Measurements from ENCODE around the gene CLCA4.

Gene CLCA4

GRCh38 chr1:86546787-86547221 lies at the start of gene CLCA4:
Gene CLCA4, plus strand, starts transcription at chr1:86547078. Its CDS starts 42 bp downstream, at chr1:86547120.
- no peak within 1 kb of the TSS for H3K4me3 ChIP-seq (ENCODE audit: low read depth, low read length)
- no peak for TF ChIP-seq CTCF (IDR thresholded peaks at IDR 0.05; ENCODE audit: borderline replicate concordance, insufficient read depth, low read depth, low read length)

GRCh38 chr1:86498281-86498680 lies 48.6 kb upstream of the CLCA4 start:
- H3K4me3 ChIP-seq (ENCODE audit: low read depth, low read length): no peak overlapping the region
- no peak for TF ChIP-seq CTCF (IDR thresholded peaks at IDR 0.05; ENCODE audit: borderline replicate concordance, insufficient read depth, low read depth, low read length)

DNA sequence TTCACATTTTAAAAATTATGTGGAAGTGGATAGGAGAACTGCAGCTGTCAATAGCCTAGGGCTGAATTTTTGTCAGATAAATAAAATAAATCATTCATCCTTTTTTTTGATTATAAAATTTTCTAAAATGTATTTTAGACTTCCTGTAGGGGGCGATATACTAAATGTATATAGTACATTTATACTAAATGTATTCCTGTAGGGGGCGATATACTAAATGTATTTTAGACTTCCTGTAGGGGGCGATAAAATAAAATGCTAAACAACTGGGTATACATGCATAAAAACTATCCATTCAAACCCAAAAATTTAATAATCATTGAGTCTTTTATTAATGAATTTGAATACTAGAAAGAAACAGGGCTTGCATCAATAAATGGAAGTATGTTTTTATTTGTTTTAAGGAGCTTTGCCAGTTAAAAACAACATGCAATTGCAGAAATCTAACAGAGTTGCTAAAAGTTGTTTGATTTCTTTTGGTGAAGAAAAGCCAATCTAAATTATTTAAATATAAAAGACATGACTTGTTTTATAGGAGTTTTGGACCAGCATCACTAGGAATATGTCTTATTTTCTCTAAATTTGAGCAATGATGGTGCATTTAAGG lies 46.8 kb upstream of the CLCA4 start:
- H3K4me3 ChIP-seq (ENCODE audit: low read depth, low read length): no peak overlapping the region
- peak; percentile 50; the same call in 1 of the 2 replicates for TF ChIP-seq CTCF (IDR thresholded peaks at IDR 0.05; ENCODE audit: borderline replicate concordance, insufficient read depth, low read depth, low read length)

- no peak for TF ChIP-seq CTCF (IDR thresholded peaks at IDR 0.05; ENCODE audit: borderline replicate concordance, insufficient read depth, low read depth, low read length)
- no peak overlapping the region for H3K4me3 ChIP-seq (ENCODE audit: low read depth, low read length)
Observed at GRCh38 chr1:86500714-86501113, 46.2 kb upstream of the CLCA4 start.

GRCh38 chr1:86502125-86502646 lies 44.7 kb upstream of the CLCA4 start:
- TF ChIP-seq CTCF (IDR thresholded peaks at IDR 0.05; ENCODE audit: borderline replicate concordance, insufficient read depth, low read depth, low read length): peak; percentile 55; the same call in 1 of the 2 replicates
- peak overlapping the region; percentile 44 for H3K4me3 ChIP-seq (ENCODE audit: low read depth, low read length)

DNA sequence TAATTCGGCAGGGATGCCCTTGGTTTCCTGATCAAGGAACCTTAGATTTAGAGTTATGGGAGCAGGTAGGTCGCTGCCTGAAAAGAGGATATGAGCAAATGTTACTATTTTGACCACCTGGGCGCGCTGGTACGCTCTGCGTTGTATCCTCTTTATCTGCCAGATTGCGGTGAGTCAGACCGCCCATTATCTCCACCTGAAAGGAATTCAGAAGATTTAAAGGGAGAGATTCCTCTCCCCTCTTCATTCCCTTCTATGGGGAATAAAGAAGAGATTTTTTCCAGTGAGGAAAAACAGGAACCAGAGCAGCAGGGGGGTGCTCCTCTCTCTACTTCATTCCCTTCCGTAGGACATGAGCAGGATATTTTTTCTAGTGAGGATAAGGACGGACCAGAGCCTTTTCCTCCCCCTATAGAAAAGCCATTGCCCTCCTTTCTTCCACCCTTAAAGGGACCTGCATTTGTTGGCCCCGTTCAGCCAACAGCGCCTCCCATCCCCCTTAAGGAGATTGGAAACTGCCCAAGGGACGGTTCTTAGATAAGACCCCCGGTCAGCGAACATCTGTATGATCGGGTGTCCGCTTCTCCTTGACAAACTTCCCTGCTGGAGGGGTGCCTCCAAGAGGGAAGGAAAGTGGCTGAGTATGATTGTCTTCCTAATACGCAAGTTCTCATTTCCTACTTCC lies 44.0 kb upstream of the CLCA4 start:
- peak overlapping the region; percentile 44 for H3K4me3 ChIP-seq (ENCODE audit: low read depth, low read length)

More for the DNA sequence above, 44.0 kb upstream of the CLCA4 start:
- no peak for TF ChIP-seq CTCF (IDR thresholded peaks at IDR 0.05; ENCODE audit: borderline replicate concordance, insufficient read depth, low read depth, low read length)
